H1 (cell line): ENCODE data around the gene CTTNBP2. TPM values are rescaled to one million over a fixed set of nuclear protein-coding genes. Genes with fewer than 3 reads are reported as not detected.

Source experiments
- CHD2 ChIP-seq: IDR thresholded peaks from 2 replicates; pipeline ENCODE4 v1.6.1; 2012; ENCODE audit warnings: low read length, improper control_type of control experiment
- CHD7 ChIP-seq: fragments of 300-600 bp; sonication (generic); IDR thresholded peaks from 2 replicates; pipeline ENCODE4 v1.7.1; 2012; ENCODE audit warnings: low read length, moderate library complexity, mild to moderate bottlenecking, inconsistent platforms; ENCODE audit not compliant: insufficient replicate concordance
- EZH2 ChIP-seq: fragments of 200-600 bp; sonication (generic); IDR thresholded peaks from 2 replicates; pipeline ENCODE4 v1.7.1; 2012; ENCODE audit warnings: low read depth, mild to moderate bottlenecking, moderate library complexity, low read length, inconsistent platforms; ENCODE audit not compliant: severe bottlenecking
- JUND ChIP-seq: IDR thresholded peaks from 2 replicates; pipeline ENCODE4 v1.6.1; 2011; ENCODE audit warnings: mild to moderate bottlenecking, improper control_type of control experiment, low read length
- KDM4A ChIP-seq: IDR thresholded peaks from one replicate; pipeline ENCODE4 v1.7.1; 2012; ENCODE audit warnings: low read depth, mild to moderate bottlenecking, moderate library complexity, low read length, inconsistent platforms; ENCODE audit not compliant: severe bottlenecking
- SIN3A ChIP-seq, 2 experiments: IDR thresholded peaks in 1 of 2; conservative IDR thresholded peaks in 1 of 2; 2 replicates each; pipeline ENCODE4 v1.6.1; 2011 to 2012; ENCODE audit warnings: low read length in 2 of 2, improper control_type of control experiment in 1 of 2, low read depth in 1 of 2, mild to moderate bottlenecking in 1 of 2
- SRF ChIP-seq: IDR thresholded peaks from 2 replicates; pipeline ENCODE4 v1.6.1; 2011; ENCODE audit warnings: mild to moderate bottlenecking, low read depth, low read length, moderate library complexity
- TCF12 ChIP-seq: IDR thresholded peaks from 2 replicates; pipeline ENCODE4 v1.6.1; 2011; ENCODE audit warnings: low read depth, mild to moderate bottlenecking, low read length
- TEAD4 ChIP-seq: IDR thresholded peaks from 2 replicates; pipeline ENCODE4 v1.6.1; 2012; ENCODE audit warnings: low read depth, low read length, inconsistent platforms, mixed read lengths
- polyA plus RNA-seq, 7 experiments: library from polyadenylated mRNA; depleted of rRNA in 3 of 7; stranded (reverse) in 5 of 7; unstranded in 2 of 7; fragments of >200 nt in 5 of 7; fragments of 200-250 nt in 2 of 7; gene quantifications; 1 replicate in 5 of 7; 2 replicates in 1 of 7; 4 replicates in 1 of 7; pipeline versions ENCODE4 v1.2.1 to v1.2.3, GENCODE V29; 2011 to 2013; ENCODE audit warnings: missing spikeins in 2 of 7, mixed read lengths in 2 of 7
- total RNA-seq: library from RNA; stranded (reverse); fragmentation: NEBNext Ultra II Directional; extraction: Animal tissue kit (Norgen Biotek cat#: 25700); gene quantifications from 2 replicates; pipeline ENCODE4 v1.2.1, GENCODE V29; 2021

The CTTNBP2 gene
- total and polyA plus RNA-seq, 2 of the 8 experiments (the other 6 are each of a cell fraction or from before 2014, with no cell fraction given) = 15.3 to 35.1 TPM

GRCh38 chr7:117874191-117874700, 1.0 kb upstream of the CTTNBP2 start (continued):
- TF ChIP-seq CHD7 (no peak), SRF (no peak), EZH2 (no peak), TCF12 (no peak), TEAD4 (no peak), KDM4A (no peak), JUND (no peak), CHD2 (no peak), SIN3A (conservative IDR thresholded peaks at IDR 0.05 in 1 of 2, IDR thresholded peaks at IDR 0.05 in 1 of 2; ENCODE audit: low read depth in 1 of 2, low read length in 2 of 2) (no peak)
